HepG2 (cell line): ENCODE data around the gene SNRNP25.
A peak's percentile ranks its signal among the peaks of the same experiment; 100 is the strongest.

Experiments used
- KLF15 ChIP-seq: sonication (generic); formaldehyde crosslinking; IDR thresholded peaks from 2 replicates; pipeline ENCODE4 v1.8.1; 2023; ENCODE audit warnings: borderline replicate concordance, mild to moderate bottlenecking, inconsistent platforms, missing genetic modification reagents, mixed read lengths
- KLF16 ChIP-seq, 2 experiments: sonication (generic) in 1 of 2; formaldehyde crosslinking in 1 of 2; IDR thresholded peaks; 2 replicates each; pipeline versions ENCODE4 v1.6.1 to v1.8.0; 2016 to 2023; ENCODE audit warnings: missing genetic modification reagents in 2 of 2, missing compliant biosample characterization in 1 of 2
- SIN3A ChIP-seq: IDR thresholded peaks from 2 replicates; pipeline ENCODE4 v1.6.1; 2011; ENCODE audit warnings: low read depth, mild to moderate bottlenecking, control low read depth, low read length, borderline replicate concordance
- SP2 ChIP-seq: sonication (generic); formaldehyde crosslinking; IDR thresholded peaks from 2 replicates; pipeline ENCODE4 v1.5.1; 2020; ENCODE audit warnings: mild to moderate bottlenecking, missing genetic modification reagents
- STAG1 ChIP-seq: sonication (generic); formaldehyde crosslinking; IDR thresholded peaks from 2 replicates; pipeline ENCODE4 v1.4.0; 2020; ENCODE audit warnings: missing genetic modification reagents
- TAF1 ChIP-seq: sonication (generic); formaldehyde crosslinking; IDR thresholded peaks from 2 replicates; pipeline ENCODE4 v1.4.0; 2020; ENCODE audit warnings: missing genetic modification reagents
- ZFP41 ChIP-seq: sonication (generic); formaldehyde crosslinking; IDR thresholded peaks from 2 replicates; pipeline ENCODE4 v1.4.0; 2020; ENCODE audit warnings: mild to moderate bottlenecking, missing genetic modification reagents, borderline replicate concordance
- ZNF883 ChIP-seq: sonication (generic); formaldehyde crosslinking; IDR thresholded peaks from 2 replicates; pipeline ENCODE4 v1.5.1; 2020; ENCODE audit warnings: mild to moderate bottlenecking, missing genetic modification reagents; ENCODE audit errors: not compliant biosample characterization
- TF ChIP-seq, protein P1 (sequence below): sonication (generic); formaldehyde crosslinking; IDR thresholded peaks from 2 replicates; pipeline ENCODE4 v1.4.0; 2020; ENCODE audit warnings: low read depth, mild to moderate bottlenecking, missing genetic modification reagents
- TF ChIP-seq, protein P2 (sequence below): sonication (generic); formaldehyde crosslinking; IDR thresholded peaks from 2 replicates; pipeline ENCODE4 v1.5.0; 2020; ENCODE audit warnings: mild to moderate bottlenecking, missing genetic modification reagents, moderate library complexity
- TF ChIP-seq, protein P3 (sequence below): sonication (generic); formaldehyde crosslinking; IDR thresholded peaks from 2 replicates; pipeline ENCODE4 v1.5.1; 2020; ENCODE audit warnings: mild to moderate bottlenecking, missing genetic modification reagents, borderline replicate concordance
- TF ChIP-seq, protein P4 (sequence below): IDR thresholded peaks from 2 replicates; pipeline ENCODE4 v1.6.1; 2012; ENCODE audit warnings: low read length, improper control_type of control experiment

DNA sequence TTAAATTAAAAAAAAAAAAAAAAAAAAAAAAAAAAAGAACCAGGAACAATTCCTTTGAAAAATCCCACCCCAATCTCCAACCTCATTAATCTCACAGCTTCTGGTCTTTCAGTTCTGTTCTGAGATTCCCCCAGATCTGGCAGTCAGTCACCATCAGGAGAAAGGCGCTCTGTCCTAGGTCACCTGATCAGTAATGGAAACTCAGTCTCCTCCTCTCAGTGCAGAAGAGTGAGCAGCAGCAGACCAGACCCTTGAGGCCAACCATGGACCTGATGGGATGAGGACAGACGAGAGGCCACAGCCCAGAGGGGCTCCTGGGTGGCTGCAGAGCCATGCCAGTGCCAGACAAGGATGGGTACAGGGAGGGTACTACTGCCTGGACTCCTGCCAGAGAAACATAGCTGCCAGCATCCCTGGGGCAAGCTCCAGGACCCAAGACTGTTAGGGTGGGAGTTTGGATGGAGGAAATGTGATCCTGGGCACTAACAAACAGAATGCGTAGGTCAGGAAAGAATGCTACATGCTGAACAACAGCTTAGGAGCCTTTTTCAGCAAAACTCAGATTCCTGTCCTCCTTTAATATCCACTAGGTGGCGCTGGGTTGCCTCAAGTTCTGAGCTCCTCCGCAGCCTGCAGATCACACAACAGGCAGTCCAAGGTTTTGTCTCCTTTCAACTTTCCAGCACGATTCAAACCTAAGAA is 53.1 kb downstream of the SNRNP25 start:
- TF ChIP-seq STAG1 (CRISPR knock-in tag) (peak; percentile 84), ZNF883 (CRISPR knock-in tag) (no peak), SP2 (CRISPR knock-in tag) (no peak), KLF15 (CRISPR knock-in tag) (no peak), SIN3A (no peak), KLF16 (CRISPR knock-in tag; IDR thresholded peaks at IDR 0.05) (0 out of 4 replicates have a peak, but pooled peaks of 1 of the 2 experiments have one; percentile 32), ZFP41 (CRISPR knock-in tag) (no peak), TAF1 (CRISPR knock-in tag) (no peak)
- TF ChIP-seq, protein P1, sequence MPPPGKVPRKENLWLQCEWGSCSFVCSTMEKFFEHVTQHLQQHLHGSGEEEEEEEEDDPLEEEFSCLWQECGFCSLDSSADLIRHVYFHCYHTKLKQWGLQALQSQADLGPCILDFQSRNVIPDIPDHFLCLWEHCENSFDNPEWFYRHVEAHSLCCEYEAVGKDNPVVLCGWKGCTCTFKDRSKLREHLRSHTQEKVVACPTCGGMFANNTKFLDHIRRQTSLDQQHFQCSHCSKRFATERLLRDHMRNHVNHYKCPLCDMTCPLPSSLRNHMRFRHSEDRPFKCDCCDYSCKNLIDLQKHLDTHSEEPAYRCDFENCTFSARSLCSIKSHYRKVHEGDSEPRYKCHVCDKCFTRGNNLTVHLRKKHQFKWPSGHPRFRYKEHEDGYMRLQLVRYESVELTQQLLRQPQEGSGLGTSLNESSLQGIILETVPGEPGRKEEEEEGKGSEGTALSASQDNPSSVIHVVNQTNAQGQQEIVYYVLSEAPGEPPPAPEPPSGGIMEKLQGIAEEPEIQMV (CRISPR knock-in tag) = no peak
- TF ChIP-seq, protein P2, sequence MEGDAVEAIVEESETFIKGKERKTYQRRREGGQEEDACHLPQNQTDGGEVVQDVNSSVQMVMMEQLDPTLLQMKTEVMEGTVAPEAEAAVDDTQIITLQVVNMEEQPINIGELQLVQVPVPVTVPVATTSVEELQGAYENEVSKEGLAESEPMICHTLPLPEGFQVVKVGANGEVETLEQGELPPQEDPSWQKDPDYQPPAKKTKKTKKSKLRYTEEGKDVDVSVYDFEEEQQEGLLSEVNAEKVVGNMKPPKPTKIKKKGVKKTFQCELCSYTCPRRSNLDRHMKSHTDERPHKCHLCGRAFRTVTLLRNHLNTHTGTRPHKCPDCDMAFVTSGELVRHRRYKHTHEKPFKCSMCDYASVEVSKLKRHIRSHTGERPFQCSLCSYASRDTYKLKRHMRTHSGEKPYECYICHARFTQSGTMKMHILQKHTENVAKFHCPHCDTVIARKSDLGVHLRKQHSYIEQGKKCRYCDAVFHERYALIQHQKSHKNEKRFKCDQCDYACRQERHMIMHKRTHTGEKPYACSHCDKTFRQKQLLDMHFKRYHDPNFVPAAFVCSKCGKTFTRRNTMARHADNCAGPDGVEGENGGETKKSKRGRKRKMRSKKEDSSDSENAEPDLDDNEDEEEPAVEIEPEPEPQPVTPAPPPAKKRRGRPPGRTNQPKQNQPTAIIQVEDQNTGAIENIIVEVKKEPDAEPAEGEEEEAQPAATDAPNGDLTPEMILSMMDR (CRISPR knock-in tag) = peak; percentile 87
- TF ChIP-seq, protein P3, sequence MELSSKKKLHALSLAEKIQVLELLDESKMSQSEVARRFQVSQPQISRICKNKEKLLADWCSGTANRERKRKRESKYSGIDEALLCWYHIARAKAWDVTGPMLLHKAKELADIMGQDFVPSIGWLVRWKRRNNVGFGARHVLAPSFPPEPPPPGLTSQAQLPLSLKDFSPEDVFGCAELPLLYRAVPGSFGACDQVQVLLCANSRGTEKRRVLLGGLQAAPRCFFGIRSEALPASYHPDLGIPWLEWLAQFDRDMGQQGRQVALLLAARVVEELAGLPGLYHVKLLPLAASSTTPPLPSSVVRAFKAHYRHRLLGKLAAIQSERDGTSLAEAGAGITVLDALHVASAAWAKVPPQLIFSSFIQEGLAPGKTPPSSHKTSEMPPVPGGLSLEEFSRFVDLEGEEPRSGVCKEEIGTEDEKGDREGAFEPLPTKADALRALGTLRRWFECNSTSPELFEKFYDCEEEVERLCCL (CRISPR knock-in tag) = no peak
- TF ChIP-seq, protein P4, sequence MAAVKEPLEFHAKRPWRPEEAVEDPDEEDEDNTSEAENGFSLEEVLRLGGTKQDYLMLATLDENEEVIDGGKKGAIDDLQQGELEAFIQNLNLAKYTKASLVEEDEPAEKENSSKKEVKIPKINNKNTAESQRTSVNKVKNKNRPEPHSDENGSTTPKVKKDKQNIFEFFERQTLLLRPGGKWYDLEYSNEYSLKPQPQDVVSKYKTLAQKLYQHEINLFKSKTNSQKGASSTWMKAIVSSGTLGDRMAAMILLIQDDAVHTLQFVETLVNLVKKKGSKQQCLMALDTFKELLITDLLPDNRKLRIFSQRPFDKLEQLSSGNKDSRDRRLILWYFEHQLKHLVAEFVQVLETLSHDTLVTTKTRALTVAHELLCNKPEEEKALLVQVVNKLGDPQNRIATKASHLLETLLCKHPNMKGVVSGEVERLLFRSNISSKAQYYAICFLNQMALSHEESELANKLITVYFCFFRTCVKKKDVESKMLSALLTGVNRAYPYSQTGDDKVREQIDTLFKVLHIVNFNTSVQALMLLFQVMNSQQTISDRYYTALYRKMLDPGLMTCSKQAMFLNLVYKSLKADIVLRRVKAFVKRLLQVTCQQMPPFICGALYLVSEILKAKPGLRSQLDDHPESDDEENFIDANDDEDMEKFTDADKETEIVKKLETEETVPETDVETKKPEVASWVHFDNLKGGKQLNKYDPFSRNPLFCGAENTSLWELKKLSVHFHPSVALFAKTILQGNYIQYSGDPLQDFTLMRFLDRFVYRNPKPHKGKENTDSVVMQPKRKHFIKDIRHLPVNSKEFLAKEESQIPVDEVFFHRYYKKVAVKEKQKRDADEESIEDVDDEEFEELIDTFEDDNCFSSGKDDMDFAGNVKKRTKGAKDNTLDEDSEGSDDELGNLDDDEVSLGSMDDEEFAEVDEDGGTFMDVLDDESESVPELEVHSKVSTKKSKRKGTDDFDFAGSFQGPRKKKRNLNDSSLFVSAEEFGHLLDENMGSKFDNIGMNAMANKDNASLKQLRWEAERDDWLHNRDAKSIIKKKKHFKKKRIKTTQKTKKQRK = no peak
